SK-N-SH (cell line): ENCODE results near the gene UNC45A. TPM values are rescaled to one million over a fixed set of nuclear protein-coding genes. Genes with fewer than 3 reads are reported as not detected.

ENCODE experiments used
- CTCF ChIA-PET: fragments of 300-600, 350-600 bp; formaldehyde crosslinking; extraction: SDS; loops from one replicate; lab custom pipeline; 2021; lab: Yijun Ruan, JAX
- POLR2A ChIA-PET: fragments of 350-600 bp; sonication (Branson Sonifier 250); formaldehyde crosslinking; extraction: SDS; loops from one replicate; lab custom pipeline; 2020; ENCODE audit warnings: antibody characterized with exemption, inconsistent platforms; lab: Yijun Ruan, JAX
- DNase-seq: peaks from one replicate; pipeline ENCODE4 v3.0.0; 2012
- H2AFZ ChIP-seq: fragments of 200-600 bp; sonication (generic); 2 replicates; pipeline ENCODE4 v1.8.1; 2016; ENCODE audit warnings: antibody characterized with exemption, mild to moderate bottlenecking, low read depth
- H3F3A ChIP-seq: fragments of 200-600 bp; sonication (generic); replicated peaks from 2 replicates; pipeline ENCODE3; 2016; ENCODE audit warnings: antibody characterized with exemption, mild to moderate bottlenecking; ENCODE audit not compliant: insufficient read depth
- H3K27ac ChIP-seq, 2 experiments: fragments of 200-500 bp in 1 of 2; fragments of 200-600 bp in 1 of 2; sonication (Bioruptor generic) in 1 of 2; sonication (generic), shearing (Covaris generic) in 1 of 2; 2 replicates each; pipeline versions ENCODE4 v1.5.1 to v1.6.1; 2014 to 2016; ENCODE audit warnings: low read depth in 2 of 2, inconsistent platforms in 1 of 2, low read length in 1 of 2, mild to moderate bottlenecking in 1 of 2, mixed read lengths in 1 of 2
- H3K27me3 ChIP-seq: fragments of 200-600 bp; sonication (generic), shearing (Covaris generic); 2 replicates; pipeline ENCODE4 v1.6.1; 2016; ENCODE audit warnings: mixed run types; ENCODE audit not compliant: insufficient read depth
- H3K36me3 ChIP-seq, 2 experiments: fragments of 200-500 bp in 1 of 2; fragments of 200-600 bp in 1 of 2; sonication (Bioruptor generic) in 1 of 2; sonication (generic) in 1 of 2; replicated peaks in 1 of 2; 2 replicates each; pipeline versions ENCODE3 to v1.5.1; 2014 to 2016; ENCODE audit warnings: low read length in 1 of 2, mild to moderate bottlenecking in 1 of 2; ENCODE audit not compliant: insufficient read depth in 2 of 2, control insufficient read depth in 1 of 2
- H3K4me1 ChIP-seq, 2 experiments: fragments of 200-500 bp in 1 of 2; fragments of 200-600 bp in 1 of 2; sonication (Bioruptor generic) in 1 of 2; sonication (generic), shearing (Covaris generic) in 1 of 2; 2 replicates each; pipeline versions ENCODE4 v1.5.1 to v1.6.1; 2014 to 2016; ENCODE audit warnings: low read depth in 1 of 2, low read length in 1 of 2, mixed run types in 1 of 2; ENCODE audit not compliant: insufficient read depth in 2 of 2, control insufficient read depth in 1 of 2
- H3K4me2 ChIP-seq: fragments of 200-600 bp; sonication (generic), shearing (Covaris generic); 2 replicates; pipeline ENCODE4 v1.6.1; 2017; ENCODE audit warnings: mixed run types
- H3K4me3 ChIP-seq, 2 experiments: fragments of 200-500 bp in 1 of 2; fragments of 200-600 bp in 1 of 2; sonication (Bioruptor generic) in 1 of 2; sonication (generic), shearing (Covaris generic) in 1 of 2; 2 replicates each; pipeline versions ENCODE4 v1.5.1 to v1.8.1; 2014 to 2016; ENCODE audit warnings: low read depth in 2 of 2, inconsistent platforms in 1 of 2, low read length in 1 of 2, mild to moderate bottlenecking in 1 of 2, mixed read lengths in 1 of 2, moderate library complexity in 1 of 2
- H3K79me2 ChIP-seq: fragments of 200-600 bp; sonication (generic); 2 replicates; pipeline ENCODE4 v1.8.1; 2017; ENCODE audit warnings: mild to moderate bottlenecking; ENCODE audit not compliant: insufficient read depth
- H3K9ac ChIP-seq: fragments of 200-600 bp; sonication (generic); 2 replicates; pipeline ENCODE4 v1.6.1; 2017; ENCODE audit warnings: mixed run types
- H3K9me2 ChIP-seq: fragments of 200-600 bp; sonication (generic); 2 replicates; pipeline ENCODE4 v1.6.1; 2017; ENCODE audit warnings: mixed run types
- H3K9me3 ChIP-seq: fragments of 200-600 bp; sonication (generic); 2 replicates; pipeline ENCODE4 v1.6.1; 2017; ENCODE audit warnings: mixed run types, mild to moderate bottlenecking, moderate library complexity
- H4K20me1 ChIP-seq: fragments of 200-600 bp; sonication (generic); 2 replicates; pipeline ENCODE4 v1.6.1; 2017; ENCODE audit warnings: mild to moderate bottlenecking, mixed run types; ENCODE audit not compliant: insufficient read depth
- CTCF ChIP-seq: fragments of 200-600 bp; sonication (generic); IDR thresholded peaks from 2 replicates; pipeline ENCODE4 v1.6.1; 2017; ENCODE audit warnings: antibody characterized with exemption, mild to moderate bottlenecking, moderate library complexity
- MEF2A ChIP-seq: IDR thresholded peaks from 2 replicates; pipeline ENCODE4 v1.4.0; 2012; ENCODE audit warnings: low read depth, borderline replicate concordance
- NFIC ChIP-seq: IDR thresholded peaks from 2 replicates; pipeline ENCODE4 v1.4.0; 2012; ENCODE audit warnings: borderline replicate concordance
- NRF1 ChIP-seq: IDR thresholded peaks from 2 replicates; pipeline ENCODE4 v1.6.1; 2012; ENCODE audit warnings: low read depth, mild to moderate bottlenecking, low read length
- TAF1 ChIP-seq: IDR thresholded peaks from 2 replicates; pipeline ENCODE4 v1.6.1; 2012; ENCODE audit warnings: low read depth, mild to moderate bottlenecking, low read length, moderate library complexity, borderline replicate concordance
- ZBTB33 ChIP-seq: IDR thresholded peaks from 2 replicates; pipeline ENCODE4 v1.4.0; 2012; ENCODE audit warnings: low read depth, borderline replicate concordance
- WGBS: methylation state at CpG from one replicate; pipeline ENCODE4 v1.1.6; 2017; ENCODE audit warnings: low lambda C conversion rate; 5-methylcytosine and 5-hydroxymethylcytosine counted together
- polyA plus RNA-seq, 3 experiments: library from polyadenylated mRNA; depleted of rRNA; stranded (reverse); fragments of >200 nt; gene quantifications; 2 replicates each; pipeline ENCODE4 v1.2.3, GENCODE V29; 2012
- TF ChIP-seq, protein P1 (sequence below): IDR thresholded peaks from 2 replicates; pipeline ENCODE4 v1.4.0; 2012; ENCODE audit warnings: low read depth, borderline replicate concordance
- TF ChIP-seq, protein P2 (sequence below): IDR thresholded peaks from 2 replicates; pipeline ENCODE4; 2012

The UNC45A gene
- polyA plus RNA-seq, 1 of the 3 experiments (the other 2 are of a cell fraction), result 85.1 TPM

- peak overlapping the region; percentile 86 for H3K4me2 ChIP-seq
- no peaks in the 10 kb centered on the region for H4K20me1 ChIP-seq
- H2AFZ ChIP-seq, result peak overlapping the region; percentile 94
- H3K9me3 ChIP-seq, result no peaks in the 10 kb centered on the region
- H3F3A ChIP-seq, result peaks cover 12% of the 10 kb centered on the region
- peak overlapping the region in 1 of 2 experiments; percentile 81; a peak in 1 of 4 replicates for H3K4me3 ChIP-seq
- peaks cover 0 to 23% of the 10 kb centered on the region in 2 experiments; a peak in 1 of 4 replicates for H3K4me1 ChIP-seq
- ChIA-PET CTCF (interaction anchor here (1.0 to 10.8 kb wide), 9 partner anchors 11 to 318 kb away, joined by 3 to 186 read pairs (median 3); partner anchors contain the start of genes HDDC3 and UNC45A), POLR2A (interaction anchor here (0.5 to 2.6 kb wide), 9 partner anchors 8 to 565 kb away, joined by 3 to 23 read pairs (median 3); partner anchors contain the start of genes HDDC3 and UNC45A)
- peaks cover 27% of the 10 kb centered on the region for H3K79me2 ChIP-seq
- H3K9me2 ChIP-seq, result no peaks in the 10 kb centered on the region
- peaks cover 9 to 37% of the 10 kb centered on the region in 2 experiments for H3K36me3 ChIP-seq
- WGBS, result 79% methylated on average over 16 of the region's 16 CpGs
- DNase-seq, result no peak
- H3K27ac ChIP-seq, result peak overlapping the region in 1 of 2 experiments; percentile 88; a peak in 1 of 4 replicates
- no peaks in the 10 kb centered on the region for H3K27me3 ChIP-seq
- 0 out of 2 replicates have a peak overlapping the region, but pooled peaks have one; percentile 94 for H3K9ac ChIP-seq
- no peak for TF ChIP-seq CTCF
- TF ChIP-seq, protein P1, sequence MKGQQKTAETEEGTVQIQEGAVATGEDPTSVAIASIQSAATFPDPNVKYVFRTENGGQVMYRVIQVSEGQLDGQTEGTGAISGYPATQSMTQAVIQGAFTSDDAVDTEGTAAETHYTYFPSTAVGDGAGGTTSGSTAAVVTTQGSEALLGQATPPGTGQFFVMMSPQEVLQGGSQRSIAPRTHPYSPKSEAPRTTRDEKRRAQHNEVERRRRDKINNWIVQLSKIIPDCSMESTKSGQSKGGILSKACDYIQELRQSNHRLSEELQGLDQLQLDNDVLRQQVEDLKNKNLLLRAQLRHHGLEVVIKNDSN, result no peak
- TF ChIP-seq MEF2A, result no peak
- TF ChIP-seq ZBTB33, result no peak
- no peak for TF ChIP-seq NRF1
- TF ChIP-seq NFIC, result no peak
- TF ChIP-seq, protein P2, sequence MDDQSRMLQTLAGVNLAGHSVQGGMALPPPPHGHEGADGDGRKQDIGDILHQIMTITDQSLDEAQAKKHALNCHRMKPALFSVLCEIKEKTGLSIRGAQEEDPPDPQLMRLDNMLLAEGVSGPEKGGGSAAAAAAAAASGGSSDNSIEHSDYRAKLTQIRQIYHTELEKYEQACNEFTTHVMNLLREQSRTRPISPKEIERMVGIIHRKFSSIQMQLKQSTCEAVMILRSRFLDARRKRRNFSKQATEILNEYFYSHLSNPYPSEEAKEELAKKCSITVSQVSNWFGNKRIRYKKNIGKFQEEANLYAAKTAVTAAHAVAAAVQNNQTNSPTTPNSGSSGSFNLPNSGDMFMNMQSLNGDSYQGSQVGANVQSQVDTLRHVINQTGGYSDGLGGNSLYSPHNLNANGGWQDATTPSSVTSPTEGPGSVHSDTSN, result no peak
- TF ChIP-seq TAF1, result no peak
Measured at GRCh38 chr15:90953947-90954711, 19.0 kb downstream of the UNC45A start.
